Measurements from ENCODE around the gene SOWAHC.

The SOWAHC gene

GRCh38 chr2:109660046-109660860 is 46.1 kb downstream of the SOWAHC start:
- H3K4me3 ChIP-seq: no peak overlapping the region
- TF ChIP-seq CTCF (IDR thresholded peaks at IDR 0.05): no peak
- DNase-seq (ENCODE audit: low spot score): no peak
- no peak overlapping the region for H3K27ac ChIP-seq

- no peak for TF ChIP-seq CTCF (IDR thresholded peaks at IDR 0.05)
- DNase-seq (ENCODE audit: low spot score): no peak
- H3K27ac ChIP-seq: no peak overlapping the region
These were observed 48.7 kb downstream of the SOWAHC start for GRCh38 chr2:109662889-109663288.

GRCh38 chr2:109663721-109664120 is 49.6 kb downstream of the SOWAHC start:
- no peak overlapping the region for H3K27ac ChIP-seq
- no peak overlapping the region for H3K4me3 ChIP-seq
- DNase-seq (ENCODE audit: low spot score): no peak
- TF ChIP-seq CTCF (IDR thresholded peaks at IDR 0.05): no peak

More at GRCh38 chr2:109662889-109663288, 48.7 kb downstream of the SOWAHC start:
- H3K4me3 ChIP-seq: no peak overlapping the region

- Histone ChIP-seq H3K4me3 (no peak overlapping the region), H3K27ac (no peak overlapping the region)
- no peak for DNase-seq (ENCODE audit: low spot score)
- TF ChIP-seq CTCF (IDR thresholded peaks at IDR 0.05): no peak
These were observed 52.3 kb downstream of the SOWAHC start for GRCh38 chr2:109666466-109666865.

Data from coronary artery (tissue), 2 donors.